Measurements from ENCODE around the gene CDH13. TPM values are rescaled to one million over a fixed set of nuclear protein-coding genes. Genes with fewer than 3 reads are reported as not detected.

CDH13 gene
- total RNA-seq, 3 donors from 2014 or later, result 4.9 to 11.2 (median 9.8) TPM

DNA sequence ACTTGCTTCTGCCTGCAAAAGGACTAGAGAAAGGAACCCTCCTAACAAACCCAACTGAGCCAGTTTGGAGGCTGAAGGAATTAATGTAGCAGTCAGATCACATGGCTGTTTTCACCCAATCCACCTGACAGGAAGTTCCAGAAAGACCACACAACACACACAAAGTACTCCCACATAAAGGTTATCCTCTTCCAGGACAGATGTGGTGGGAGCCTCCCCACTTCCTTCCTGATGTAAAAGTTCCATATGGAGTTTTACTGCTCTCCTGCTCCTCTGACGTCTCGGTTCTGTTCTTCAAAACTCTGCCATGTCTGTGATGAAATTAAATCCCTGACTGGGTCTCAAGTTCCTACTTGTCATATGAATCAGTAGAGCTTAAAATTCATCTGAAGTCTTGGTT is 684.0 kb downstream of the CDH13 start:
- no peak for ATAC-seq
- intact Hi-C loops (cut with DNase I, micrococcal nuclease), result no loop called here
- Histone ChIP-seq H3K4me1 (ENCODE audit: low read depth) (no peaks in the 10 kb centered on the region), H3K4me3 (no peak overlapping the region), H3K36me3 (ENCODE audit: low read depth) (no peaks in the 10 kb centered on the region), H3K9me3 (no peaks in the 10 kb centered on the region)
- no peak for DNase-seq
- TF ChIP-seq, protein P1, sequence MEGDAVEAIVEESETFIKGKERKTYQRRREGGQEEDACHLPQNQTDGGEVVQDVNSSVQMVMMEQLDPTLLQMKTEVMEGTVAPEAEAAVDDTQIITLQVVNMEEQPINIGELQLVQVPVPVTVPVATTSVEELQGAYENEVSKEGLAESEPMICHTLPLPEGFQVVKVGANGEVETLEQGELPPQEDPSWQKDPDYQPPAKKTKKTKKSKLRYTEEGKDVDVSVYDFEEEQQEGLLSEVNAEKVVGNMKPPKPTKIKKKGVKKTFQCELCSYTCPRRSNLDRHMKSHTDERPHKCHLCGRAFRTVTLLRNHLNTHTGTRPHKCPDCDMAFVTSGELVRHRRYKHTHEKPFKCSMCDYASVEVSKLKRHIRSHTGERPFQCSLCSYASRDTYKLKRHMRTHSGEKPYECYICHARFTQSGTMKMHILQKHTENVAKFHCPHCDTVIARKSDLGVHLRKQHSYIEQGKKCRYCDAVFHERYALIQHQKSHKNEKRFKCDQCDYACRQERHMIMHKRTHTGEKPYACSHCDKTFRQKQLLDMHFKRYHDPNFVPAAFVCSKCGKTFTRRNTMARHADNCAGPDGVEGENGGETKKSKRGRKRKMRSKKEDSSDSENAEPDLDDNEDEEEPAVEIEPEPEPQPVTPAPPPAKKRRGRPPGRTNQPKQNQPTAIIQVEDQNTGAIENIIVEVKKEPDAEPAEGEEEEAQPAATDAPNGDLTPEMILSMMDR (IDR thresholded peaks at IDR 0.05), result no peak

DNA sequence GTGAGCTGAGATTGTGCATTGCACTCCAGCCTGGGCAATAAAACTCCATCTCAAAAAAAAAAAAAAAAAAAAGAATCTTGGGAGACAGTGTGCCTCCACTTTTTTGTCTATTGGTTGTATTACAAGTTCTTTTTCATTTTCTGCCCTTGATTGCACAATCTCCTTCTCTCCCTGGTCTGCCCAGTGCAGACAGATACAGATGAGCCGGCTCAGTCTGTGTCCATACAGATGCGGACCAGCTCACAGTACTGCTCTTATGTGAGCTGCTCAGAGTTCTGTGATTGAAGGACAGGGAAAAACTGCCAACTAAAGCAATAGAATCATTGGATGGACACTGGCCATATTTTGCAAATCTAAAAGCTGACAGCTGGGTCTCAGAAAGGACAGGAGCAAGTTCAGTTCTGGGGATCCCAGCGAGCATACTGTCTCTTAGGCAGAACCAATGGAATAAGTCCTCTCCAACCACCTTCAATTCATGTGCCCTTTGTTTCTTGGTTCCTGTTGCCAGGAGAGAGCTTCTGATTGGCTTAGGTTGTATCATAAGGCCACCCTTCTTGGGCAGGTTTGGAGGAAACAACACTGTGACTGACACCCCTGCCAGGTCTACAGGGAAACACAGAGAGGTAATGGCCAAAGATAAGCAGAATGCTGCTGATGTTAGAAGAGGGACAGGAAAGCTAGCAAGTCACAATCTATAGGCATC is 685.4 kb downstream of the CDH13 start:
- DNase-seq (no peak), ATAC-seq (no peak)
- Histone ChIP-seq H3K36me3 (ENCODE audit: low read depth) (no peaks in the 10 kb centered on the region), H3K9me3 (no peaks in the 10 kb centered on the region), H3K4me1 (ENCODE audit: low read depth) (no peaks in the 10 kb centered on the region), H3K4me3 (no peak overlapping the region)
- intact Hi-C loops (cut with DNase I, micrococcal nuclease), result no loop called here
- TF ChIP-seq, protein P1 (IDR thresholded peaks at IDR 0.05), result no peak

DNA sequence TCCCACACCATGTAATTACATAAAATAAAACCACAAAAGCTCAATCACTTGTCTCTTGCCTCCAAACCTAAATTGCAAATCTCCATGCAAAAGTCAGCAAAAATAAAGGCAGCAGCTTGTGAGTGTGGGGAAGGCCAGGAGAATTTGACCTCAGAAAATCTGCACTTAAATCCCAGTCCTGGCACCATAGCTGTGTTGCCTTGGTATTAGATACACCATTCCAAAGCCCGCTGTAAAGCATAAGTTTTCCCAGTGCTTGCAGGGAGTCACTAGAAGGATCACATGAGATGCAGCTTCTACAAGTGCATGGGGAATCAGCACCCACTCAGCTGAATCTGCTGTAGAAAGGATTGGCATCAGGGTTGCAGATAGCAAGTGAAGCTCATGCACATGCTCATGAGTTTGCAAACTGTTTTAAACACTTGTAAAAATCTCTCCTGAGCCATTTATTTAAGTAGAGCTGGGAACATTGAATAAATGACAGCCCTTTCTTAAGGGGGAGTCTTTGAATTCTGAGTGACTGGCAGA is 686.0 kb downstream of the CDH13 start:
- no peaks in the 10 kb centered on the region for H3K36me3 ChIP-seq (ENCODE audit: low read depth)
- TF ChIP-seq, protein P1 (IDR thresholded peaks at IDR 0.05), result no peak
- no peaks in the 10 kb centered on the region for H3K4me1 ChIP-seq (ENCODE audit: low read depth)
- no peak overlapping the region for H3K4me3 ChIP-seq
- ATAC-seq (no peak), DNase-seq (no peak)
- intact Hi-C loops (cut with DNase I, micrococcal nuclease), result no loop called here
- no peaks in the 10 kb centered on the region for H3K9me3 ChIP-seq

DNA sequence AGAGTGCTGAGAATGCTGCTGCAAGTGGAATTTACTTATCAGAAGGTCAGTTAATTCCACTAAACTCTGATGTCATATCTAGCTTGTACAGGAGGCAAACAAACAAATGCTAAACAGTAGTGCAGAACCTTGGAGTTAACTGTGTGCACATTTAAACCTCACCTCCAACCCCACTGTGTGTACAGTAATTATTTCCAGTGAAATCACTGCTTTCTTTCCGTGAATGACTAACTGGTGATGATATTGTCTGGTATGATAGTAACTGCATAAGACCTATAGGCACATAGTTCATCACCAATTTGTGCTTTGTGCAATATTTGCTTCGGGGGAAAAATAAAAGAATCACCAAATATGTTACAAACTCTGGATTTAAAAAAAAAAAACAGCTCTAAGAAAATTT is 688.5 kb downstream of the CDH13 start:
- Histone ChIP-seq H3K36me3 (ENCODE audit: low read depth) (no peaks in the 10 kb centered on the region), H3K4me1 (ENCODE audit: low read depth) (no peaks in the 10 kb centered on the region), H3K4me3 (no peak overlapping the region), H3K9me3 (no peaks in the 10 kb centered on the region)
- DNase-seq, result no peak
- ATAC-seq, result no peak
- TF ChIP-seq, protein P1 (IDR thresholded peaks at IDR 0.05), result no peak
- intact Hi-C loops (cut with DNase I, micrococcal nuclease), result no loop called here

DNA sequence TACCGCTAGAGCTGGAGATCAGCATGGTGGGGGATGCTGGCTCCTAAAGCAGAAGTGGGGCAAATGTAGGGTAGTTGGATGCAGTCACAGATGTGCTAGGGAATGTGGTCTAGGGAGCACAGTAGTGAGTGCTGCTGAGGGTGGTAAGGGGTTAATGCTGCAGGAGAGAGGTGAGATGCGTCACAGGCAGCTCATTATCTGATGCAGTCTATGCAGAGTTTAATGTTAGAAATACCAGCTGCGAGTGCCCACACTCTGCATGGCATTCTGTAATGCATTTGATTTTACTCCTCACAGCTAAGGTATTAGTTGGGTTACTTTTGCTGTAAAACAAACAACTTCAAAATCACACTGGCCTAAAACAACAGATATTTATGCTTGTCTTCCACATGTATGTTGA is 689.7 kb downstream of the CDH13 start:
- TF ChIP-seq, protein P1 (IDR thresholded peaks at IDR 0.05), result no peak
- intact Hi-C loops (cut with DNase I, micrococcal nuclease), result no loop called here
- Histone ChIP-seq H3K4me1 (ENCODE audit: low read depth) (no peaks in the 10 kb centered on the region), H3K9me3 (no peaks in the 10 kb centered on the region), H3K4me3 (no peak overlapping the region), H3K36me3 (ENCODE audit: low read depth) (no peaks in the 10 kb centered on the region)
- DNase-seq (no peak), ATAC-seq (no peak)

Measured in mucosa of descending colon (tissue), 3 donors.